Stomach (tissue), 4 donors: ENCODE results near the gene NTHL1.

ENCODE experiments used
- EP300 ChIP-seq: sonication (generic); formaldehyde crosslinking; IDR thresholded peaks from one replicate; pipeline ENCODE4 v1.6.1; 2017; ENCODE audit warnings: antibody characterized with exemption
- POLR2AphosphoS5 ChIP-seq, 3 donors: sonication (generic); formaldehyde crosslinking; IDR thresholded peaks; one replicate each; pipeline ENCODE4 v1.6.1; 2016; ENCODE audit warnings: antibody characterized with exemption in 3 of 3
- TF ChIP-seq, protein P1 (sequence below), 7 experiments: fragments of 450-650 bp in 4 of 7; fragments of 200-600 bp in 3 of 7; sonication (generic) in 3 of 7; IDR thresholded peaks; one replicate each; pipeline ENCODE4 v1.5.1; 2016 to 2019; ENCODE audit warnings: antibody characterized with exemption in 7 of 7, control low read depth in 2 of 7, mild to moderate bottlenecking in 1 of 7

DNA sequence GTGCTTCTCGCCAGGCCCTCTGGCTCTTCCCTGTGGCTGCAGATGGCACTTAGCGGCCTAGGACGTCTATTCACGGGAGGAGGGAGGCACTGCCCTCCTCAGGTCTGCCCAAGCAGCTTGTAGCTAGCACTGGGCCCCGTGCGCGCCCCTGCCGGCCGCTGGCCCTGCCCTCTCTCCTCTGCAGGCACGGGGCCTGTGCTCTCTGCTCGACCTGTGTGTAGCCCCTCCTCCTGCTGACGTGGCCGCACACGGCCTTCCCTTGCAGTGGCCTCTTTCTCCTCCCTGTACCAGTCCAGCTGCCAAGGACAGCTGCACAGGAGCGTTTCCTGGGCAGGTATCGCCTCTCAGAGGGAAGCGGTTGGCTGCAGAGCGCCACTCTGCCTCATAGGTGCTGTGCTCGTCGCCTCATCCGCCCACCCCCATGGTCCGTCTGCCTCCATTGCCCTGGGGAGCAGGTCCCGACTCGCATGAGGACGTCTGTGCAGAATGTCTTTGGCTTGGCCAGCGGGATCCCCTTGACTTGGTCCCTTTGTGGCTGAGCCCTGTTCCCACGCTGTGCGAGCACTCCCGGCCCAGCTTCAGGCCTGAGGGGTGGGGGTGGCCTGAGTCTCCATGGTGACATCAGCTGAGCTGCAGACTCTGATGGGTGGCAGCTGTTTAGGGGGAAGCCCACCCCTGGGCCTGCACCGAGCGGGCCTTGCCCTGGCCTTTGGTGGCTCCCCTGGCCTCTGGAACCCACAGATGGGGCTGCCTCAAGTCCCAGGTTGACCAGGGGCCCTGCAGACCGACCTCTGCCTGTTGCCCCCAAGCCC is 34.7 kb upstream of the NTHL1 start:
- TF ChIP-seq, protein P1, sequence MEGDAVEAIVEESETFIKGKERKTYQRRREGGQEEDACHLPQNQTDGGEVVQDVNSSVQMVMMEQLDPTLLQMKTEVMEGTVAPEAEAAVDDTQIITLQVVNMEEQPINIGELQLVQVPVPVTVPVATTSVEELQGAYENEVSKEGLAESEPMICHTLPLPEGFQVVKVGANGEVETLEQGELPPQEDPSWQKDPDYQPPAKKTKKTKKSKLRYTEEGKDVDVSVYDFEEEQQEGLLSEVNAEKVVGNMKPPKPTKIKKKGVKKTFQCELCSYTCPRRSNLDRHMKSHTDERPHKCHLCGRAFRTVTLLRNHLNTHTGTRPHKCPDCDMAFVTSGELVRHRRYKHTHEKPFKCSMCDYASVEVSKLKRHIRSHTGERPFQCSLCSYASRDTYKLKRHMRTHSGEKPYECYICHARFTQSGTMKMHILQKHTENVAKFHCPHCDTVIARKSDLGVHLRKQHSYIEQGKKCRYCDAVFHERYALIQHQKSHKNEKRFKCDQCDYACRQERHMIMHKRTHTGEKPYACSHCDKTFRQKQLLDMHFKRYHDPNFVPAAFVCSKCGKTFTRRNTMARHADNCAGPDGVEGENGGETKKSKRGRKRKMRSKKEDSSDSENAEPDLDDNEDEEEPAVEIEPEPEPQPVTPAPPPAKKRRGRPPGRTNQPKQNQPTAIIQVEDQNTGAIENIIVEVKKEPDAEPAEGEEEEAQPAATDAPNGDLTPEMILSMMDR (IDR thresholded peaks at IDR 0.05) = peak in 5 of 7 experiments; percentile 21 to 54 (median 22)
- TF ChIP-seq EP300 (no peak), POLR2AphosphoS5 (IDR thresholded peaks at IDR 0.05) (peak; percentile 10 to 91 (median 34))
